ENCODE measurements around the gene TESK1.
"Not testable (repeated sequence)": the region's sequence is repeated elsewhere in the genome, so short reads cannot be mapped to it uniquely, and the experiment has no call there.

The TESK1 gene

GRCh38 chr9:35645736-35646135, 40.7 kb downstream of the TESK1 start:
- not testable (repeated sequence) for DNase-seq (ENCODE audit: extremely low read depth in 1 of 2, low read depth in 1 of 2)

- no peak for DNase-seq (ENCODE audit: extremely low read depth in 1 of 2, low read depth in 1 of 2)
Measured at GRCh38 chr9:35646153-35646532, 41.1 kb downstream of the TESK1 start.

- DNase-seq (ENCODE audit: extremely low read depth in 1 of 2, low read depth in 1 of 2), result peak; percentile 79 to 82
Measured at GRCh38 chr9:35646533-35647265, 41.6 kb downstream of the TESK1 start.

GRCh38 chr9:35649431-35650340, 44.6 kb downstream of the TESK1 start:
- no peak for DNase-seq (ENCODE audit: extremely low read depth in 1 of 2, low read depth in 1 of 2)

GRCh38 chr9:35650341-35651158, 45.5 kb downstream of the TESK1 start, which contains the start of gene SIT1:
Gene SIT1 (minus strand): TSS chr9:35650931. CDS start chr9:35650853, 78 bp downstream.
- no peak for DNase-seq (ENCODE audit: extremely low read depth in 1 of 2, low read depth in 1 of 2)

- DNase-seq (ENCODE audit: extremely low read depth in 1 of 2, low read depth in 1 of 2), result no peak
Measured at GRCh38 chr9:35651956-35652828, 47.1 kb downstream of the TESK1 start.

GRCh38 chr9:35652829-35653209, 47.8 kb downstream of the TESK1 start:
- DNase-seq (ENCODE audit: extremely low read depth in 1 of 2, low read depth in 1 of 2), result no peak

DNA sequence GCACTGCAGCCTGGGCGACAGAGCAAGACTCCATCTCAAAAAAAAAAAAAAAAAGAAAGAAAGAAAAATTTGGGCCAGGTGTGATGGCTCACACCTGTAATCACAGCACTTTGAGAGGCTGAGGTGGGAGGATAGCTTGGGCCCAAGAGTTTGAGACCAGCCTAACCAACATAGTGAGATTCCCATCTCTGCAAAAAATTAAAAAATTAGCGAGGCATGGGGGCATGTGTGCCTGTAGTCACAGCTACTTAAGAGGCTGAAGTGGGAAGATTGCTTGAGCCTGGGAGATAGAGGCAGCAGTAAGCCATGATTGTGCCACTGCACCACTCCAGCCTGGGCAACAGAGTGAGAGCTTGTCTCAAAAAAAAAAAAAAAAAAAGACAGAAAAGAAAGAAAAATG, 48.5 kb downstream of the TESK1 start:
- DNase-seq (ENCODE audit: extremely low read depth in 1 of 2, low read depth in 1 of 2), result no peak

GRCh38 chr9:35656348-35656747, 51.3 kb downstream of the TESK1 start:
- no peak for DNase-seq (ENCODE audit: extremely low read depth in 1 of 2, low read depth in 1 of 2)

DNA sequence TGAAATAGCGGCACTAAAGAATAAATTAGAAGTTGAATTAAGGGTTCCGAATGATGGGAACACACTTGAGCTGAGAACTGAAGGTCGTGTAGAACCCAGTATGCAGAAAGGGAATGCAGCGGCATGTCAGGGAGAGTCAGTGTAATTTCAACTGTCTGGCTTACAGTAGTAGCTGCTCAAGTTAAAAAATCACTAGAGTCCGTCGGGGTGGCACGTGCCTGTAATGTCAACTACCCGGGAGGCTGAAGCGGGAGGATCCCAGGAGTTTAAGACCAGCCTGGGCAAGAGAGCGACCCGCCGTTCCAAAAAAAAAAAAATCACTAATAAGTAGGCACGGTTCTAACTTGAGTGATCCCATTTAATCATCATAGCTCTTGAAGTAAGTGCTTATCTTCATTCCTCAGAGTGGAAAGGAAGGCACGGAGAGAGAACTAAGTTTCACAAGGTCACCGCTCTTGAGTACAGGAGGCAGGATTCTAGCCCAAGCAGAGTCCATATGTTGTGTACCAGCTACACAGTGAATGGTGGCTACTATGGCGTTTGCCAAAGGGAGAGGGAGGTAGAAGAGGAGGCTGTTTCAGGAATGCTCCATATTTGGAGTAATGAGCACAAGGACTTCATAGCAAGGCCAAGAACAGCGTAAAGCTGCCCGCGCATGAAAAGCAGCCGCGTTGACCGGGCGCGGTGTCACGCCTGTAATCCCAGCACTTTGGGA, 51.9 kb downstream of the TESK1 start:
- no peak for DNase-seq (ENCODE audit: extremely low read depth in 1 of 2, low read depth in 1 of 2)

- peak; percentile 90 to 99 for DNase-seq (ENCODE audit: extremely low read depth in 1 of 2, low read depth in 1 of 2)
Measured at GRCh38 chr9:35657546-35658136, 52.6 kb downstream of the TESK1 start, which contains the start of gene RMRP. Gene RMRP (minus strand): TSS chr9:35658019.

- DNase-seq (ENCODE audit: extremely low read depth in 1 of 2, low read depth in 1 of 2), result peak; percentile 65 to 72
Measured at GRCh38 chr9:35658137-35658967, 53.3 kb downstream of the TESK1 start, which contains the start of gene CCDC107. Gene CCDC107 (plus strand): TSS chr9:35658292. CDS start chr9:35658380, 88 bp downstream.

- no peak for DNase-seq (ENCODE audit: extremely low read depth in 1 of 2, low read depth in 1 of 2)
Measured at GRCh38 chr9:35658968-35659220, 53.8 kb downstream of the TESK1 start.

- DNase-seq (ENCODE audit: extremely low read depth in 1 of 2, low read depth in 1 of 2), result no peak
Measured at GRCh38 chr9:35659340-35659739, 54.3 kb downstream of the TESK1 start.

Measured in stimulated activated CD8-positive, alpha-beta memory T cell treated with anti-CD3 and anti-CD28 coated beads, Interleukin-7, amount 100 ng/mL, for 48 hours (primary cell).